ENCODE results near the gene TMEM184B. TPM values are rescaled to one million over a fixed set of nuclear protein-coding genes. Genes with fewer than 3 reads are reported as not detected.

Gene TMEM184B
- total and polyA plus RNA-seq, 2 donors (not counting 1 experiment from before 2014, with no cell fraction given), result 9.9 to 24.7 TPM

- no peaks in the 10 kb centered on the region for H3K9me3 Mint-ChIP-seq (ENCODE audit: insufficient read depth)
- H3K79me2 ChIP-seq (ENCODE audit: control insufficient read depth, insufficient read depth, low read length), result no peaks in the 10 kb centered on the region
- H4K20me1 ChIP-seq (ENCODE audit: control insufficient read depth, insufficient read depth, low read length, poor library complexity, severe bottlenecking), result no peaks in the 10 kb centered on the region
- intact Hi-C loops (cut with micrococcal nuclease), result no loop called here
- ChIA-PET CTCF (interaction anchor here (1.2 kb wide), 1 partner anchor 23 kb away, joined by 3 read pairs; no protein-coding TSS in a partner anchor), POLR2A (no interaction called here)
- no peak overlapping the region for H2AFZ ChIP-seq (ENCODE audit: insufficient read depth, low read depth, low read length, poor library complexity, severe bottlenecking)
- no peak overlapping the region for H3K27ac ChIP-seq (ENCODE audit: low read length in 2 of 2)
- DNase-seq (no peak), ATAC-seq (ENCODE audit: low read depth) (no peak)
- no peaks in the 10 kb centered on the region for H3K4me1 ChIP-seq (ENCODE audit: control insufficient read depth in 2 of 2, insufficient read depth in 2 of 2, low read length in 2 of 2)
- H3K27ac Mint-ChIP-seq, result no peak overlapping the region
- no peak overlapping the region for H3K4me3 Mint-ChIP-seq
- no peak overlapping the region for H3K4me3 ChIP-seq (ENCODE audit: control extremely low read depth in 1 of 5, extremely low read depth in 1 of 5, insufficient read depth in 1 of 5, low read depth in 2 of 5, low read length in 4 of 5)
- no peaks in the 10 kb centered on the region for H3K9me3 ChIP-seq (ENCODE audit: control extremely low read depth in 1 of 3, control insufficient read depth in 2 of 3, insufficient read depth in 1 of 3, low read length in 2 of 3)
- TF ChIP-seq EZH2 (IDR thresholded peaks at IDR 0.05; ENCODE audit: borderline replicate concordance, insufficient read depth, low read depth, low read length, poor library complexity, severe bottlenecking), result no peak
- TF ChIP-seq CTCF (IDR thresholded peaks at IDR 0.05), result no peak
- H3K9ac ChIP-seq (ENCODE audit: low read length), result no peak overlapping the region
- peaks cover 2% of the 10 kb centered on the region for H3K4me1 Mint-ChIP-seq
- peaks cover 0 to 3% (median under 1%) of the 10 kb centered on the region in 4 experiments for H3K27me3 ChIP-seq (replicated peaks in 1 of 4; ENCODE audit: control extremely low read depth in 1 of 4, control insufficient read depth in 3 of 4, insufficient read depth in 4 of 4, low read length in 3 of 4)
- H3K4me2 ChIP-seq (replicated peaks; ENCODE audit: low read depth, low read length, poor library complexity, severe bottlenecking), result no peak overlapping the region
- H3K36me3 ChIP-seq (replicated peaks in 1 of 2; ENCODE audit: control extremely low read depth in 1 of 2, control insufficient read depth in 1 of 2, extremely low read depth in 1 of 2, insufficient read depth in 2 of 2, low read length in 1 of 2), result no peaks in the 10 kb centered on the region
- 94% methylated on average over 12 of the region's 14 CpGs for WGBS (ENCODE audit: insufficient coverage)
- H3K27me3 Mint-ChIP-seq, result peaks cover 30% of the 10 kb centered on the region
Measured at GRCh38 chr22:38191055-38191454, 81.8 kb downstream of the TMEM184B start.

- H3K4me2 ChIP-seq (replicated peaks; ENCODE audit: low read depth, low read length, poor library complexity, severe bottlenecking), result no peak overlapping the region
- H3K9me3 ChIP-seq (ENCODE audit: control extremely low read depth in 1 of 3, control insufficient read depth in 2 of 3, insufficient read depth in 1 of 3, low read length in 2 of 3), result no peaks in the 10 kb centered on the region
- H3K79me2 ChIP-seq (ENCODE audit: control insufficient read depth, insufficient read depth, low read length), result no peaks in the 10 kb centered on the region
- H3K36me3 ChIP-seq (replicated peaks in 1 of 2; ENCODE audit: control extremely low read depth in 1 of 2, control insufficient read depth in 1 of 2, extremely low read depth in 1 of 2, insufficient read depth in 2 of 2, low read length in 1 of 2), result no peaks in the 10 kb centered on the region
- H3K4me3 ChIP-seq (ENCODE audit: control extremely low read depth in 1 of 5, extremely low read depth in 1 of 5, insufficient read depth in 1 of 5, low read depth in 2 of 5, low read length in 4 of 5), result no peak overlapping the region
- intact Hi-C loops (cut with micrococcal nuclease), result no loop called here
- 90% methylated on average over 3 of the region's 6 CpGs for WGBS (ENCODE audit: insufficient coverage)
- H3K27ac ChIP-seq (ENCODE audit: low read length in 2 of 2), result no peak overlapping the region
- CTCF ChIA-PET, result interaction anchor here (0.7 to 1.2 kb wide), 2 partner anchors 24 to 54 kb away, joined by 3 to 4 read pairs; no protein-coding TSS in a partner anchor
- Mint-ChIP-seq H3K27me3 (peaks cover 30% of the 10 kb centered on the region), H3K4me3 (no peak overlapping the region), H3K9me3 (ENCODE audit: insufficient read depth) (no peaks in the 10 kb centered on the region), H3K27ac (no peak overlapping the region), H3K4me1 (peaks cover 2% of the 10 kb centered on the region)
- no peak overlapping the region for H2AFZ ChIP-seq (ENCODE audit: insufficient read depth, low read depth, low read length, poor library complexity, severe bottlenecking)
- peaks cover 0 to 3% (median under 1%) of the 10 kb centered on the region in 4 experiments for H3K27me3 ChIP-seq (replicated peaks in 1 of 4; ENCODE audit: control extremely low read depth in 1 of 4, control insufficient read depth in 3 of 4, insufficient read depth in 4 of 4, low read length in 3 of 4)
- no peak for DNase-seq
- no peak for TF ChIP-seq EZH2 (IDR thresholded peaks at IDR 0.05; ENCODE audit: borderline replicate concordance, insufficient read depth, low read depth, low read length, poor library complexity, severe bottlenecking)
- no peak for TF ChIP-seq CTCF (IDR thresholded peaks at IDR 0.05)
- no peak overlapping the region for H3K9ac ChIP-seq (ENCODE audit: low read length)
- no peak for ATAC-seq (ENCODE audit: low read depth)
- POLR2A ChIA-PET, result no interaction called here
- no peaks in the 10 kb centered on the region for H4K20me1 ChIP-seq (ENCODE audit: control insufficient read depth, insufficient read depth, low read length, poor library complexity, severe bottlenecking)
- no peaks in the 10 kb centered on the region for H3K4me1 ChIP-seq (ENCODE audit: control insufficient read depth in 2 of 2, insufficient read depth in 2 of 2, low read length in 2 of 2)
Measured at GRCh38 chr22:38190581-38190980, 82.2 kb downstream of the TMEM184B start.
